Measurements from ENCODE around the gene TMUB1. TPM values are rescaled to one million over a fixed set of nuclear protein-coding genes. Genes with fewer than 3 reads are reported as not detected.

TMUB1 gene
- polyA plus RNA-seq, 12 donors, result 21.5 to 49.2 (median 26.8) TPM; not detected in 1

DNA sequence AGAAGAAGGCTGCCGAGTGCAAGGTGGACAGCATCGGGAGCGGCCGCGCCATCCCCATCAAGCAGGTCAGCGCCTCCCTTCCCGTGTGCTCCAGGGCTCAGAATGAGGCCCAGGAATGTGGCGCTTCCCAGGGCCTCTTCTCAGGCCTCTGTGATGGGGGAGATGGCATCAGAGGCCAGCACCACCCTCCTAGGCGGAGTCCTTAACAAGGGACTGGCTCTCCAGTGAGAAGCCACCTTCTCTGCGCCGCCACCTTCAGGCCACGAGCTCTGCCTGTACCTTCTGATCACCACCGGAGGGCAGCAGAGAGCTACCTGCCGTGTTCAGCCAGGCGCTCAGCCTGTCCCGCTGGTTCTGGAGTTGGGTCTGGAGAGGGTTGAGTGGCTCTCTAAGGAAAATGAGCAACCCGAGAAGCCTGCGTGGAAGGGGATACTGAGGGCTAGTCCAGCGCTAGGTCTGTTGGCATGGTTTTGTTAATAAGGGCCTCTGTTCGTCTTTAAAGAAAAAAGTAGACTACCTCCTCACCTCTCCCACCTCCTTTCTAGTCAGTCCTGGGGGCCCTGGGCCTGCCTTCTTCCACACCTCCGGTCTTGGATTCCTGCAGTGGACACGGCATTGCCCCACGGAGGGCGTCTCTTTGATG lies 40.6 kb upstream of the TMUB1 start:
- DNase-seq, result peak; percentile 83

DNA sequence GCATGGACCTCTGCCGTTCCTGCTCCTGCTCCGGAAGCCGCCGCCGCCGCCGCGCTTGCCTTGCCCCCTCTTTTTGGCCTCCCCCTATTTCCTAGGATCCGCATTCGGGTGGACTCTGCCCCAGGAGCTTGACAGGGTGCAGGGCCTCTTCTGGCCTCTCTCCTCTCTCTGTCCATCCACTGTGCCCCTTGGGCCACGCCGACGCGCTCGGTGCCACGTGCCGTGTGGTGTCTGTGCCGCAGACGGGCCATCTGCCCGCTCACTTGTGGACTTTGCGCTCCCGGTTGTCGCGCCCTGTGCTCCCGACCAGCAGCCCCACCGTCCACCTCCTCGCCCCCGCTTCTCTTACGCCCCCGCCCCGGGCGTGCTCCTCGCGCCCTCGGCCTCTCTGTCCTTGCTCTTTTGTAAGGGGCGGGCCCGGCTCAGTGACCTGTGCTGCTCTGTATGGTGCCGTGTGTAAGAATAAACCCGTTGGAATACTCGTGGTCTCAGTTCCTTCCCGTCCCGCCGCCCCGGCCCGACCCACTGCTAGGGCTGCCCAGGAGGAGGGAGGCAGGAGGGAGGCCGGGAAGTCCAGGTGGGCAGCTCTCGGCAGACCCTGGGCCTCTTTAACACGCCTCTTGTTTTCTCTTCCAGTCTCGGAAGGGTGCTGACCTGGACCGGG lies 40.0 kb upstream of the TMUB1 start:
- no peak for DNase-seq

DNA sequence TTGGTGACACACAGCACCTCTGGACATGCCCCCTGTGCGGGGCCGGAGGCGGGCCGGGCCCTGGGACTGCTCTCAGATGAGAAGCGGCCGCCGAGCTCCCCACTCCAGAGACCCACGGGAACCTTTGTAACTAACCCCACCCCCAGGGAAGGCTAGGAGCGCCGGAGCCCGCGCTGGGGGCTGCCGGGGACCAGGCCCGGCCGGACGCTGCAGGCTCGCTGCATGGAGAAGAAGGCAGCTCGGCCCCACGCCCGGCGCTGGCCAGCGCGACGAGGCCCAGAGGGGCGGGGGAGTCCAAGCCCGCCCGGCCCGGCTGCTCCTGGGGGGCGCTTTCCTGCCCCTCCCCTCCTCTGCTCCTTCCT lies 39.5 kb upstream of the TMUB1 start:
- DNase-seq, result no peak

DNA sequence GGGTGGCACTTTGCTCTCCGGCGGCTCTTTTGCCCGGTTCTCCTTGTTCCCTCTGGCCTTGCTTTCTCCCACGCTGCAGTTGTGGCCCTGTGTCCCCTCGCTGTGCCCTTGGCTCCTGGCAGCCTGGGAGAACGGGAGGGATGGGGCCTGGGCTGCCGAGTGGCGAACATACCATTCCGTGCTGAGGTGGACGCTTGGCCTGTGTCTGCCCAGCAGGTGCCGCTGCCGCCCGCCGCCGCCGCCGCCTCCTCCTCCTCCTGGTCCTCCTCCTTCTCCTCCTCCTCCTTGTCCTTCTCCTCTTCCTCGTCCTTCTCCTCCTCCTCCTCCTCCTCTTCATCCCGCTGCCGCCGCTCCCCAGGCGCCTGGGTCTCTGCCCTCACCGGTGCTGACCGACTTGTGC lies 39.0 kb upstream of the TMUB1 start:
- no peak for DNase-seq

DNA sequence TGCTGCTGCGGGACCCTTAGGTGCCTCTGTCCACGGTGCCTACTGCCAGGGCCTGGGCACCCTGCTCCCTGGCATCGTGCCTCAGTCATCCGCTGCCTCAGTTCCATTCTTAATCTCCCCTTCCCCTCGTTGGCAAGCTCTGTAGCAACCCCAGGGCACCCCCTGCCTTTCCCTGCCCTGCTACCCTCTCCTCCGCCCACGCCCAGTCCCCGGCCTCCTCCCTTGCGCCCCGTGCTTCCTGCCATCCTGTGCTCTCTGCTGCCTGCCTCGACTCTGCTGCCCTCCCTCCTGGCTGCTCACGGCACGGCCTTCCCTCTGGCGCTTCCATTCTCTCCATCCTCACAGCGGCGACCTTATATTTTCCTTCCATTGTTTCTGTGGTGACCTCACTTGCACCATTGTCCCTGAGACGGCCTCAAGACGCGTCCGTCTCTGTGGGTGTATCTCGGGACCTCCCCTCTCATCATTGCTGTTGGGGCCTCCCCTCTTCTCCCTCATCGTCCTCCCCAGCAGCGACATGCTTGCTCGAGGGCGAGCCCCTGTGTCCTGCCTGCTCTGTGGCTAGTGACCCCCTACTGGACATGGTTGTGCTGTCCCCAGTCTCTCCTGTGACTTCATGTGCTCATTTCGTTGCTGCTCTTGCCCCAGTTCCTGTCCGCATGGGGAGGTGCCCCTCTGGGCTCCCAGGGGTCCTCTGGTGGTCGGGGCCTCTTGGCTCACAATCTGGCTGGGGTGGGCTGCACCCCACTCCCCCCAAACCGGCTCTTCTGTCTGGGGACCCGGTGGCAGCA lies 38.3 kb upstream of the TMUB1 start:
- DNase-seq, result no peak

DNA sequence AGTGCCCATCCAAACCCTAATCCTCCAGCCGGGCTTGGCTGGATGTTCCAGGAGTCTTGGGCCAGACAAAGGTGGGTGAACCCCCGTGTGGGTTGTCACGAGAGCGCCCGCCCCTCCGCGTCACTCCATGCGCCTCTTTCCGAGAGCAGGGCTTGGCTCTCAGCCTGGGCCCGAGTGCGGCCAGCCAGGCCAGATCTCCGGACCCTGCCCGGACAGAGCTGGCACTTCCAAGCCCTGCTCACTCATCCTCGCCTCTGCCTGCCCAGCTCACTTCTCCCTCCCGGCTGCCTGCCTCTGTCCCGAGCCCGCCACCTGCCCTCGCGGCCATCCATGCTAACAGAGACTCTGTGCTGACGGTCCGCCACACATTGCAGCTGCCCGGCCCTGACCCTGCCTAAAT lies 37.6 kb upstream of the TMUB1 start:
- no peak for DNase-seq

DNA sequence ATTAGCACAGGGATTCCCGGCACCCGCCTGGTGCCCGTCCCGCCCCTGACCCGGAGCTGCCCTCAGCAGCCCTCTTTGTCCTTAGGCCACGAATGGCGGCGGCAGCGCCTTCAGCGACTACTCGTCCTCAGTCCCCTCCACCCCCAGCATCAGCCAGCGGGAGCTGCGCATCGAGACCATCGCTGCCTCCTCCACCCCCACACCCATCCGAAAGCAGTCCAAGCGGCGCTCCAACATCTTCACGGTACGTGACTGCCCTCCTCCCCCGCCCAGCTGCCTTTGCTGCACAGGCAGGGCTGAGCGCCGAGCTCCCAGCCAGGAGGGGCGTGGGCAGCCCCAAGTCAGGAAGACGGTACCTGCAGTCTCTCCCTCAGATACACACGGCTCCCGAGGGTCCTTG lies 36.6 kb upstream of the TMUB1 start:
- no peak for DNase-seq

DNA sequence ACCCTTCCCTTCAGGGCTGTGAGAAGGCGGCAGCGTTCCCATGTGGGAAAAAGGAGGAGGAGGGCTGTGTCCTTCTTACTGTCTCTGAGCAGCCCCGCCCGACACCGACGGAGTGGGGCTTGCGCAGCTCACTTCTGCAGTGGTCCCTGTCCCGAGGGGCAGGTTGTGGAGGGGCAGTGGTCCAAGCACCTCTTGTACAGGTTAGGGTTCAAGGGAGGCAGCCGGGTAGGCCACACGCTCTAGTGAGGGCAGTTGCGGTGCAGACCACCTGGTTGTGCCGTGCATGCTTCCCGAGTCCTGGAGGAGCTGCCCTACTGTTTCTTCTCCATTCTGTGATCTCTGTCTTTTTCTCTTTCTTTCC lies 35.7 kb upstream of the TMUB1 start:
- DNase-seq, result no peak

DNA sequence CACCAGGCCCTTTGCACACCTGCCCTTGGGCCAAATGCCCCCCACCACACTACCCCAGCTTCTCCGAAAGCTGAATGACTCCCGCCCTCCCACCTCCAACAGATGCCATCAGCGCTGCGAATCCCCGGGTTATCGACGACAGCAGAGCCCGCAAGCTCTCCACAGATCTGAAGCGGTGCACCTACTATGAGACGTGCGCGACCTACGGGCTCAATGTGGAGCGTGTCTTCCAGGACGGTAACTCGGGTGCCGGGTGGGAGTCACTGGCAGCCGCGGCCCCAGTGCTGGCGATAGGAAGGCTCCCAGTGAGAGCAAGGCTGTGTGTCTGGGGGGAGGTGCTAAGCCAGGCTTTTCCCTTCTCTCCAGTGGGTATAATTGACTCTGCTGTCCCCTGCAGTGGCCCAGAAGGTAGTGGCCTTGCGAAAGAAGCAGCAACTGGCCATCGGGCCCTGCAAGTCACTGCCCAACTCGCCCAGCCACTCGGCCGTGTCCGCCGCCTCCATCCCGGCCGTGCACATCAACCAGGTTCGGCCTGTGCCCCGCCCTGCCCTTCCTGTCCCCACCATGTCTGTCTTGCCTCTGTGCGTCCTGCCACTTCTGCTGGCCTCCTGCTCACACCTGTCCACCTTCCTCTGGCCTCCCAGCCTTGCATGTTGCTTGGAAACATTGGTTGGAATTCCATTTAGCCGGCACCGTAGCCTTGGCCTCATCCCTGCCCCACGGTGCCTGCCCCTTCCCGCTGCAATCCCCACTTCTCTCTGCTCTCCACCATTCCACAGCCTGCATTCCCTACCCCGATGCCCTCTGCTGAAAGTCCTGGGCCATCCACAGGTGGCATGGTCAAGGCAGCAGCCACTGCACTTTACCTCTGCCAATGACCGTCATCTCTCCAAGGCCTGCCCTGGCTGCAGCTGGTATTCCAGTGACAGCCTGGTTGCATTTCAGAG lies 35.1 kb upstream of the TMUB1 start:
- no peak for DNase-seq

DNA sequence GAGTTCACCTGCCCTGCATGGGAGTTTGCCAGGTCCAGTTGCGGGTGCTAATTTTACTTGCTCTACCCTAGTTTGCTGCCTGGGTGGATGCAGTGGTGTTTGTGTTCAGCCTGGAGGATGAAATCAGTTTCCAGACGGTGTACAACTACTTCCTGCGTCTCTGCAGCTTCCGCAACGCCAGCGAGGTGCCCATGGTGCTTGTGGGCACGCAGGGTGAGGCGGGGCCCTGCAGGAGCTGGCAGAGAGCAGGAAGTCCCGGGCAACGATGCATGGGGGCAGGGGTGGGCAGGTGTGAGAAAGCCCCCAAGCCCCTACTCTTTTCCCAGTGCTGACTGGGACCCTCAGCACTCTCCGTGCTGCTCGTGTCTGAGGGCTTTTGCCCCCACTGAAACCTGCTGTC lies 34.3 kb upstream of the TMUB1 start:
- no peak for DNase-seq

DNA sequence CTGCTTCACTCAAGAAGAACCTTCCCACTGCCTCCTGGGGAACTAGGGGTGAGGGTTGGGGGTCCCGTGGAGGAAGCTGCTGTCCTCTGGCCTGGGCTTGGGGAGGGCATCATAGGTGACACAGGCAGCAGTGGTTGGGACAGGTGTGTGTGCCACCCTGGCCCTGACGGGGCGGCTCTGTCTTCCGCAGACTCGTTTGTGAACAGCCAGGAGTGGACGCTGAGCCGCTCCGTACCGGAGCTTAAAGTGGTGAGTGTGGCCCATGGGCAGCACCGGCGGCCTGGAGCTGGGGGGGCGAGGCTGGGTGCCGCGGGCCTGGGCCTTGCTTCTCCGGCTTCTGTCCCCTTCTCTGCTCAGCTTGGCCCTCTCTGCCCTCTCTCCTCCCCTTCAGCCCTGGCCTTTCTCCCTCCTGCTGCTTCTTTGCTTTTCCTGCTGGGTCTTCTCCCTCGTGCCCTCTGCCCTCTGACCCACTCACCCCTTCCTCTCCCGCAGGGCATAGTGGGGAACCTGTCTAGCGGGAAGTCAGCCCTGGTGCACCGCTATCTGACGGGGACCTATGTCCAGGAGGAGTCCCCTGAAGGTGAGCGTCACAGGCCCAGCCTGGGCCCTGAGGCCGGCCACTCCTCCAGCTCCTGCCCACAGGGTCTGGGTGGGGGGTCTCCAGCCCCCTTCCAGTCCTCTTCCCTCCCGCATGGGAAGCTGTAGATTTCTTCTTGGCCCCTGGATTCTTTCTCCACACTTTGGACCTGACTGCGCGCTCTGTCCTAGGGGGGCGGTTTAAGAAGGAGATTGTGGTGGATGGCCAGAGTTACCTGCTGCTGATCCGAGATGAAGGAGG lies 33.5 kb upstream of the TMUB1 start:
- DNase-seq, result no peak

DNA sequence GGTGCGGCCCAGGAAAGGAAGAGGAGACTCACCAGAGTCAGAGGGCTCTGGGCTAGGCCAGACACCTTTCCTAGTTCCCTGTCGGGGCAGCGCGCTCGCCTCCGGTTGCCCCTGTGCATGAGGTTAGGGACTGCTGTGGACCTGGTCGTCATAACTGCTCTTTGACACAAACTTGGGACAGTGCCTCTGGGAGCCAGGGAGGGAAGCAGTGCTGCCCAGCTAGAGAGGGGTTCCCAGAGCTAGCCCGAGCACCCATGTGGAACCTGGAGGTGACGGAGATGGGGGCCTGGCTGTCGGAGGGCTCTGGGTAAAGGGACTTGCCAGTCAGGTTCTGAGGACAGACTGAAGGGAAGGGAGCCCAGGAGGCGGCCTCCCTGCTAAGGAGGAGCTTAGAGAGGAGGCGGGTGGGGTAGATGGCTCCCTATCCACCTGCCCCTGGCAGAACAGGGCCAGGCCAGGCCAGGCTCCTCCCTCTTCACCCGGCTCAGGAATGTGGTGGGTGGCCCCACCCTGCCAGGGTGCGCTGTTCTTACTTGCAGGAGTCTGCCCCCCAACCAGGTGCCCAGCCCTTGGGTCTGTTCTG lies 32.6 kb upstream of the TMUB1 start:
- no peak for DNase-seq

DNA sequence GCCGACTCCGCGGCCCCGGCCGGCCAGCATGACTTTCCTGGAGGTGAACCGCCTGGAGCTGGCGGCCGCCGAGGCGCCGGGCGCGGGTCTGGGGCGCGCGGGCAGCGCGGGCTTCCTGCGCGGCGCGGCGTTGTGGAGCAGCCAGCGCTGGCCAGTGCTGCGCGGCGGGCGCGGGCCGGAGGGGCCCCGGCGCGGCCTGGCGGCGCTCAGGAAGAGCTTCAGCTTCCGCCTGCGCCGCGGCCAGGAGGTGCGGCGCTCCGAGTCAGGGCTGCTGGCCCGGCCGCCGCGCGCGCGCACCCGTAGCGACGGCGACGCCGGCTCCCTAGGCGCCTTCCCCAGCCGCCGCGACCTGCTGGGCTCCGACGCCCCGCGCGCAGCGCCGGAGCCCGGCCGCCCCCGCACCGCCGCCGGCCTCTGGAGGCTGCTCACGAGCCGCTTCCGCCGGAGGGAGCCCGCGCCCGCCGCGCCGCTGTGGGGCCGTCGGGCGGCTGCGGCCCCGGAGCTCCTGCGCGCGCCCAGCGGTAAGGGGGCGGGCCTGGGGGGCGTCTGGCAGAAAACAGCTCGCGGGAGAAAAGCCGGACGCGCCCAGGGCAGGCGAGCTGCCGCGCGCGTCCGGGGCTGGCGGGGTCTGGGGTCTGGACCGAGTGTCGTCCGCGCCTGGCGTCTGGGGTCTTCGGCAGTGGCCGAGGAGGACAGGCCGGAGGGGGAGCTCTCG lies 32.0 kb upstream of the TMUB1 start:
- DNase-seq, result no peak

DNA sequence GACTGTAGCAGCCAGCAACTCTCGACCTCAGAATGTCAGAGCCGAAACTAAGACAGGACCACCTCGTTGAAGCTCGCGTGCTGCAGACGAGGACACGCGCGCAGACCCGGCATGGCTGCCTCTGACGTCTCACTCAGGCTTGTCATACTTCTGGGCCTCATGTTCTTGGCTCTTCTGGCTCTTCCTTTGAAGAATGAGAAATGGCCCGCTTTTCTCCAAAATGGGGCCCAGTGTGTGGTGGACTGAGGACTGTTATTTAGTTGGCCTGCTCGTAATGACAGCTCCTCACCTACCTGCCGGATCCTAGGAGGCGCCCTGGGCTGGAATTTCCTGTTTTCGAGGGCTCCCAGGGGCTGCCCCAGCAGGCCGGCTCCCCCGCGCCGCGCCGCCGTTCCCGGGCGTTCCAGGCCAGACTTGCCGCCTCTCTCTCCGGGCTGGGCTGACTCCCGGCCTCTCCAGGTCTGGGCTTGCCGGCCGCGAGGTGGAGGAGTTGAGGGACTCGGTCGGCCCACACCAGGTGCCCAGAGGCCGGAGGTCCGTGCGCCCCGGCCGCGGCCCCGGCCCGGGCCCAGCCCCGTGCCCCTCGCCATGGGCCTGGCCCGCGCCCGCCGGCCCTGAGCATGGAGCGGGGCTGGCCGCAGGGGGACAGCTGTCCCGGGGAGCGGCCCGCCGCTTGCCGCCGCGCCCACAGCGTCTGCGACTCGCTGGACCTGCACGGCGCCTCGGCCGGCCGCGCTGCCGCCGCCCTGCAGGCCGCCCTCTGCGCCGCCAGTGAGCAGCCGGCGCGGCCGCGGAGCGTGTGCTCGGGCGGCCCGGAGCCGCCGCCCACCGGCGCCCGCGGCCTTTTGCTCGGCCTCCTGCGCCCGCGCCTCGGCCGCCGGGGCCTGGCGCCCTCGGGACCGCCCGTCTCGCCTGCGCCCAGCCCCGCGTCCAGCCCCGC lies 31.1 kb upstream of the TMUB1 start:
- DNase-seq, result no peak

DNA sequence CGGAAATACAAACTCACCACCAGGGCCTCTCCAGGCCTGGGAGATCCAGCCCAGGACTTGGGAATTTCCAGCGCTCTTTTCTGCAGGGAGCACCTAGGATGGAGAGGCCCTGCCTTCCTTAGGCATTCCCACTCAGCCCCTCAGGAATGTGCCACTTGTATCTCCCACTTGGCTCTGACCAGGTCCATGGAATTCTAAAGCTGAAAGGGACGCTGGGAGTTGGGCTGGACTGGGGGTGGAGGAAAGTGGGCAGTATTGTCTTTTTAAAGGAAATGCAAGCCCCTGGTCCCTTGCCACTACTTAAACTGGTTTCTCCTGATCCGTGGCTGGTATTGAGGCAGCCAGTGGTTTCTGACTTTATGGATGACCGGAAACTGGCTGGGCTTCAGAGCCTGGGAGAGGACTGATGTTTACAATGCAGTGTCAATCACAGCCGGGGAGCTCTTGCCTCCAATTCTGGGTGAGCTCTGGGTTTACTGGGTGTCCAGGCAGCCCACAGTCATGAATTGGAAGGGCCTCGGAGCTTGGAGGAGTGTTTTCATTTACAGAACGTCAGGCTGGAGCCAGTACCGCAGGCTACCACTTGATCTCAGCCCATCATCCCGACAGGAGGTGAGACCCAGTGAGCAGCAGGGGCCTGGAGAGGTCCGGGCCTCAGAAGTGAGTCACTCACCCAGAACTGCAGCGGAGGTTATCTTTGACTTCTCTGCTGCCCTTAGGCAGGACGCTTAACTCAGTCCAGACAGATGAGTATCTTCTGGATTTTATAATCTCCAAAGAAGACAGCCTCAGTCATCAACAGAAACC lies 30.3 kb upstream of the TMUB1 start:
- DNase-seq, result no peak

DNA sequence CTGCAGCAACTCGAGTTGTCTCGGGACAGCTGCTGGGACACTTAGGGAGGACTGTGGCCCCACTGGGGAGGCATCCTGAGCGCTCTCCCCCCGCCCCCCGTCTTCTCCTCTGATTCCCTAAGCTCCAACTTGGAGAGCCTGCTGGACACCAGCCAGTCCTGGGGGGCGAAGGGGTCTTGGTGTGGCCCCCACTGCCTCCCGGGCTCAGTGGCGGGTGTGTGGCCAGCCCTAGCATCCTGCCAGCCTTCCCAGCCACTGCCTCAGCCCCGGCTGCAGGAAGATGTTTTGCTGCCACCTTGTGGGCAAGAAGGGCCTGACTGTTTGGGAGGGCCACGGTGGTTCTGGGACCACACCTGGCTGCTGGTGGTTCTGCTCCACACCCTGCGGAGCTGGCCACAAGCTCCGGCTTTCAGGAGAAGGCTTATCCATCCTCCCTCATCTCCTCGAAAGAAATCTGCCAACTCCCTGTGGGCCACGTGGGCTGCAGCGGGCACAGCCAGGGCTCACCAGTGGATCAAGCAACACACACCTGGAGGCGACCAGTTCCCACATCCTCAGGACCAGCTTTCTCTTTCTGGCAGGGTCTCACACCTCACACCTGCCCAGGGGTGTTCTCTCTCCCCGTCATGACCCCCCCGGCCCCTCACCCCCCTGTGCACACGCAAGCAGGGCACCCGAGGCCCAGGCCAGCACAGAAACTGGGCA lies 27.8 kb upstream of the TMUB1 start:
- peak; percentile 75 for DNase-seq

DNA sequence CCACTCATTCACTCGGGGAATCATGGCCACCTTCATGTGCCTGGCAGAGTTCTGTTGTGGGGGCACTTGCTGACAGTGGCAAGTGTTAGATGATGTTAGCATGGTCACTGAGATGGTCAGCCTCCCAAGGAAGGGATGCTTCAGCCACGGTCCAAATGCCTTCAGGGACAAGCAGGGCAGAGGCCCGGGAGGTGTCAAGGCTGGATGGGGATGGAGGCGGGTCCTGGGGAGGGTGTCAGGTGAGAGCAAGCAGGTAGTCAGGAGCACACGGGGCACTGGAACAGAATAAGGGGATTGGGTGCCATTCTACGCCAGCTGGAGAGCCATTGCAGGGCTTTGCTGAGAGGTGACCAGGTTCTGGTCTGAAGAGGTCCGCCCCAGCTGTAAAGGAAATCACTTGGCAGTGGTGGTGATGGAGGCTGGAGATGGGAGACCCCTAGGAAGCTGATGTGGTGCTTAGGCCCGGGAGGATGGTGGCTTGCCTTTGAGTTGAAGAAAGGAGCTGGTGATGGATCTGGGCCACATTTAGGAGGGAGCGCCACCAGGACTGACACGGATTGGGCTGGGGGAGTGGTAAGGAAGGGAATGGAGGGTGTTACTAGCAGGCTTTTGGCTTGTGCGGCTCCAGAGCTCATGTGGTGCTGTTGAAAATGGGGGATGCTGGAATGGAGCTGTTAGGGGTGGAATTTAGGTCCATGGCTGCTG lies 27.1 kb upstream of the TMUB1 start:
- DNase-seq, result no peak
